ENCODE measurements around the gene TMEM129.
"Not testable (repeated sequence)": the region's sequence is repeated elsewhere in the genome, so short reads cannot be mapped to it uniquely, and the experiment has no call there.

Gene TMEM129

GRCh38 chr4:1718095-1718850 is 2.9 kb downstream of the TMEM129 start:
- no peak for DNase-seq (ENCODE audit: low read depth)

- no peak for DNase-seq (ENCODE audit: low read depth)
Measured at GRCh38 chr4:1717129-1718094, 3.7 kb downstream of the TMEM129 start.

GRCh38 chr4:1716065-1716945 is 4.8 kb downstream of the TMEM129 start:
- DNase-seq (ENCODE audit: low read depth), result no peak

- peak; percentile 92 for DNase-seq (ENCODE audit: low read depth)
Measured at GRCh38 chr4:1715002-1715758, 5.9 kb downstream of the TMEM129 start.

- DNase-seq (ENCODE audit: low read depth), result no peak
Measured at GRCh38 chr4:1714303-1715001, 6.7 kb downstream of the TMEM129 start.

- no peak for DNase-seq (ENCODE audit: low read depth)
Measured at GRCh38 chr4:1713003-1713851, 7.9 kb downstream of the TMEM129 start.

GRCh38 chr4:1712216-1713002 is 8.7 kb downstream of the TMEM129 start, which contains the start of gene SLBP:
TSS of gene SLBP (minus strand) at chr4:1712319. CDS start at chr4:1712188, 131 bp downstream.
- DNase-seq (ENCODE audit: low read depth), result peak; percentile 96

- DNase-seq (ENCODE audit: low read depth), result no peak
Measured at GRCh38 chr4:1711571-1712215, 9.4 kb downstream of the TMEM129 start.

- DNase-seq (ENCODE audit: low read depth), result no peak
Measured at GRCh38 chr4:1711055-1711570, 10.0 kb downstream of the TMEM129 start.

GRCh38 chr4:1708581-1708980 is 12.5 kb downstream of the TMEM129 start:
- no peak for DNase-seq (ENCODE audit: low read depth)

GRCh38 chr4:1706358-1706757 is 14.8 kb downstream of the TMEM129 start:
- no peak for DNase-seq (ENCODE audit: low read depth)

GRCh38 chr4:1705732-1706131 is 15.4 kb downstream of the TMEM129 start:
- no peak for DNase-seq (ENCODE audit: low read depth)

GRCh38 chr4:1703867-1704266 is 17.3 kb downstream of the TMEM129 start:
- DNase-seq (ENCODE audit: low read depth), result no peak

- not testable (repeated sequence) for DNase-seq (ENCODE audit: low read depth)
Measured at GRCh38 chr4:1701671-1702070, 19.5 kb downstream of the TMEM129 start.

GRCh38 chr4:1695913-1696312 is 25.2 kb downstream of the TMEM129 start:
- DNase-seq (ENCODE audit: low read depth), result no peak

- DNase-seq (ENCODE audit: low read depth), result peak; percentile 64
Measured at GRCh38 chr4:1693131-1693896, 27.8 kb downstream of the TMEM129 start.

- DNase-seq (ENCODE audit: low read depth), result no peak
Measured at GRCh38 chr4:1691737-1692373, 29.3 kb downstream of the TMEM129 start.
